Measurements from ENCODE around the gene SF3B1.

GRCh38 chr2:197472166-197472565 is 37.3 kb upstream of the SF3B1 start:
- TF ChIP-seq GATA2 (IDR thresholded peaks at IDR 0.05; ENCODE audit: low read depth, low read length): no peak
- TF ChIP-seq GATA3 (IDR thresholded peaks at IDR 0.05; ENCODE audit: low read depth, low read length): no peak
